GM21723 (cell line): Measurements from ENCODE around the gene TMEM51.

Source experiments
- ATAC-seq: cut with Tn5 transposase; IDR thresholded peaks from one replicate; pipeline ENCODE4 v1.9.1; 2021; ENCODE audit warnings: mild to moderate bottlenecking, moderate library complexity; ENCODE audit not compliant: unreplicated experiment

Gene TMEM51

DNA sequence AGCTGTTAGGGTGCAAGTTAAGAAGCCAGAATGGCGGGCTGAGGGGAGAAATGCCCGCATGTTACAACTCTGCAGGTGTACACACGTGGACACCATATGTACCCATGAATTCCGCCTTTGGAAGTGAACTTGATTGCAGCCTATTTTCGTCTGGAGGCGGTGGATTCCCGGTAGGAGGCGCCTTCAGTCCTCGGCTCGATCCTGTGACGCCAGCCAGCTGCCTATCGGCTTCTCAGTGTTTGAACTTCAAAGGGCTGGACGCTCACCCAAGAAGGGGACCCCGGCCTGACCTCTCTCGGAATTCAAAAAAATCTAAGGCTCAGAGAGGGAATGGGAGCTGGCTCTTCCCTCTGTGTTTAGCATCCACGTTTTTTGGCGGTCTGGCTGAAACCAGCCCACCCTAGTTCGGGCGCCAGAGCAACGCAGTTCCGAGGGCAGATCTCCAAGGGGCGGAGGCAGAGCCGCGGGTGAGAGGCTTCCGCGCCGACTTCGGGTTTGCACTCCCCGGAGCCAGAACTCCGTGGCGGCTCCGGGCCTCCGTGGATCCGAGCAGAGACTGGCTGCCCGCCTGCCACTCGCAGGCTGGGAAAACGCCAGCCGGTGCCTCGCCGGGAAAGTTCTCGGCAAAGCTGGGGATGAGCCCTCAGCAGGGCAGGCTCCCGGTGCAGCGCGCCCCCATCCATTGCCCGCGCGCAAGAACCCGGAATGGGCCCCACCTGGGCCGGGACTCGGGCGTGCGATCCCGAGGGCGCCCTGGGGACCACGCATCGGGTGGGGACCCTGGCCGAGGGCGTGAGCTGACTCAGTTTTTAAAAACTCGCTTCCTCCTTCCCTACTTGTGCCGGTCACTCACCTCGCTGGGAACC lies 996 bp upstream of the TMEM51 start:
- ATAC-seq, result no peak

DNA sequence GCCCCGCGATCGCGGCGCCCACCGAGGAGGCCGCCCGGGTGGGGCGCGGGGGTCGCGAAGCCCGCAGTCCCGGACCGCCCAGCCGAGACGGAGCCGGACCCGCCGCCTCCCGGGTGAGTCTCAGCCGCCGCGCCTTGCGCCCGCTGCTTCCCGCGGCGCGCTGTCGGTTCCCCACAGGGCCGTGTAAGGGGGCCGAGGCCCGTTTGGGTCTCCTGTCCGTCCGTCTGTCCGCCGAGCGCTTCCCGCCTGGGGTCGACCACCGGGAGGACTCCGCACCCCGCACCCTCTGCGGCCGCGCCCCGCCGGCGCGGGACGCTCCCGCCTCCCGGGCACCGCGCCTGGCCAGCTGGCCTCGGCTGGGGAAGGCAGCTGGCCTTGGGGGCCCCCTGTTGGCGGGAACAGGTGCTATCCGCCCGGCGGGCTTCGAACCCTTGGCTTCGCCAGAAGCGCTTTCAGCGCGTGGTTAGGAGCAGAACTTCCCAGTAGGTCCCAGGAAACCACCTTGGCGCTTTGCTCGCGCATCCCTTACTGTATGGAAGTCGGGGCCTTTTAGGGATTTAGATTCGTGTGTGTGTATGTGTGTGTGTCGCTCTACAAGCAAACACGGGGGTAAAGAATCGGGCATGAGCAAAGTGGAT lies 414 bp downstream of the TMEM51 start:
- no peak for ATAC-seq

DNA sequence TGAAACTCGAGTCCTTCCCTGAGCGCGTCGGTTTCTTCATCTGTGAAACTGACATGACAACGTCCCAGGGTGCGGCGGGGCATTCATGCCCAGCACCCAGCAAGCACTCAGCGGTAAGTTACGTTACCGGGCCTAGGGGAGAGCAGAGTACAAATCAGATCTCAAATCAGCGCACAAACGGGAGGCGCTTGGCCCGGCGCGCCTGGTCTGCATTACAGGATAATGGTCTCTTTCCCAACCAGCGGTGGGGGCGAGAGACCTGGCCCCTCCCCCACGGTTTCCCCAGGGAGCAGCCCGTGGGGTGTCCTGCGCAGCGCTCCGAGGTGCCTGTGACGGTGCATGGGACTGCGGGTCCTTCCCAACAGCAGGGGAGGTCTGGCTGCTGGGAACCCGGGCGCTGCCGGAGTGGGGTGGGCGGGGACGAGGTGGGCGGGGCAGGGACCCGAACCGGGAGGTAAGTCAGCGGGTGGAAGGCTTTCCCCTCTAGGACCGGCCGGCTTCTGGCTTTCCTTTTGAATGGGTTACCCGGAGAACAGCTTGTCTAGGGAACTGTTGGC lies 1.0 kb downstream of the TMEM51 start:
- no peak for ATAC-seq

DNA sequence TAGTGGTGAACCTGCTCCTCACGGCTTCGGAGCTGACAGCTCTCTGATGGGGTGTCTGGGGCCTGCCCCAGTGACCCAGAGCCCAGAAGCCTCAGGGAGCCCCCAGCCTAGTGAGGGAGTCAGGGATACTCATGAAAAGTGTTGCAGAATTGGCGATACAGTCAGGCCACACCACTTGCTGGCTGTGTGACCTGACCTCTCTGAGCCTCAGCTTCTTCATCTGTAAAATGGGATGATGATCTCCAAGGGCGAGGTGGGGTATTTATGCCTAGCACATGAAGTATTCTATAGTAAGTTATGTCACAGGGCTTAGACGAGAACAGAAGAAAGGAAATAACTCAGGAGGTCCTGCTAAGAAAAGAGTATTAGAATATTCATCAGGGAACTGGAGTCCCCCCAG lies 1.6 kb downstream of the TMEM51 start:
- ATAC-seq, result no peak

DNA sequence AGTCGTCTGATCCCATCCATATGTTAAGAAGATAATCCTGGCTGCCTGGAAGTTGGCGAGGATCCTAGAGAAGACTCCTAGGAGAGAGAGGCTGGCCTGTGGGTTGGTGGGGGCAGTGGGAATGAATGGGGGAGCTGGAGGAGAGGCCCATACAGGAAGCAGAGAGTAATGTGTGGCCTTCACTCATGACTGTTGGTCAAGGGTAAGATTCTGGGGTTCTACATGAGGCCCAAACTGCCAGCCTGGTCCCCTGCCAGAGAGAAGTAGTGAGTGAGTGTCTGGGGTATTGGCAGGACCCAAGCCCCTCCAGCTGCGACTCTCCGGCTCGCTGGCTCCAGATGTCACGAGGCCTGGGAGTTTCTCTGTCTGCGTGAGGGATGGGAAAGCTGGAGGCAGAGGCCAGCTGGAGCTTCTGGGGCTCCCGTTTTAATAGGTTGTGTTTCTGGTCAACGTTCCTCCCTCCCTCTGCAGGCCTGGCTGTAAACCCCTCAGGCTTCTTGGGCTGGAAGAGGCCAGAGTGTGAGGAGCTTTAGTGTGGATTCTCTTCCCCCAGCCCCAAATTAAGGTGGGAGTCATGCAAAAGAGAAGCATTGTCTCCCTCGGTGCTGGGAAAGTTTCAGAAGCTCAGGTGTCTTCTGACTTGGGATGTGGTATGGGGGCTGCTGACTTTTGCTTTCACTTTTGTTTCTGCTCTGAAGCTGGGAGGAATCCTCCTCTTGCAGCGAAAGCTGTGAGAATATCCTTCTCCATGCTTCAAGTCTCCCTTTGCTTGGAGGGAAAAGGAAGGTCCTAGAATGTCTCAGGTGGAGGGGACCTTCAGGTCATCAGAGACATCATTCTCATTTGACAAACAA lies 2.6 kb downstream of the TMEM51 start:
- ATAC-seq, result no peak

DNA sequence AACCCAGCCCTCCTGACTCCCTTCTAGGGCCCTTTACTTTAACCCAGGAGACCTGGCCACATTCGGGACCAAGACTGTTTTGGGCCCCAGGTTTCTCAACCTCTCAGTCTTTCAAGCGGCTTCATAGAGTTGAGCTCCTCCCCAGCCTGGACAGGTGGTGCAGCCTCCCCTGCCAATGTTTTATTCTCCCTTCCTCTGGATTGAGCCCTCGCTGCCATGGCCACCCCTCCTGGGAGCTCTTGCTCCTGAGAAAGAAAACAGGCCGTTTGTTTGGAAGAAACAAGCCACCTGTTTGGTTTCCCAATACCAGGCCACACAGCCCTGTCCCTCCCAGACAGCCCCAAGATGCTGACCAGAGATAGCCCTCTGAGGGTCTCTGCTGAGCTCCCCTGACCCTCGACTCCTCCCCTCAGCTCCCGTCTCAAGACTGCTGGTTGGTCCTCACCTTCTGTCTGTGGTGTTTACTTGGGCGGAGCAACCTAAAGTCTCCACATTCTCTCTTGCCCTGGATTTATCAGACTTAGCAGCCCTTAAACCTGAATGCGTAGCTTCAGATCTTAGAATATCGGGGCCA lies 3.3 kb downstream of the TMEM51 start:
- no peak for ATAC-seq

DNA sequence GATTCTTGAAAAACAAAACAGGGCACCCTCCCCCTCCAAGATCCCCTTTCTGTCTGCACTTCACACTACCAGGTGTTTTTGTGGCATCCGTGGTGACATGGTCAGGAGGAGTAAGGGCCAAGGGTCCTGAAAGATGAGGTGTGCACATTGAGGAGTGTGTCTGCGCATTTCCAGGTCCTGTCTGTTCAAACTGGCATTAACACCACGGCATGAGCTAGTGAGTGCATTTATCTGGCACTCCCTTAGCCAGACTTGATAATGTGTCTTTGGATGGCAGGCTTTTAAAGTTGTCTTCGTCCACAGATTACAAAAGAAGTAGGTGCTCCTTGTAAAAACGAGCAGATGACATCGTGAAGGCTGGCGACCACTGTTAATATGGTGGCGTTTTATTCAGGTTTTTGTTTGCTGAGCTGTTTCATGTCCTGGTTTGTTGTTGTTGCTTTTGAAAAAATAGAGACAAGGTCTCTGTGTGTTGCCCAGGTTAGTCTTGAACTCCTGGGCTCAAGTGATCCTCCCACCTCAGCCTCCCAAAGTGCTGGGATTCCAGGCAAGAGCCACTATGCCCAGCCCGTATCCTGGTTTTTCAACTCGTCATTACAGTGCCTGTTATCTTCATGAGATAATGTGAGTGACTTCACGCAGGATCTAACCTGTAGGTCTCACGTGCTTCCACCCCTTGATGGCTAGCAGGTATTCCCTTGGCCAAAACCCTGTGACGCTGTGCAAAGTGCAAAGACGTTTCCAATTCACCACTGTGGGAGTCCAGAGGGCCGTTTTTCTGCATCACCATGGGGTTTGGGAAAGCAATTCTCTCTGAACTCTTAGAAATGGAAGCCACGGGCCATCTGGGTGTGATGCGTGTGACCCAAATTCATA lies 4.2 kb downstream of the TMEM51 start:
- ATAC-seq, result no peak

DNA sequence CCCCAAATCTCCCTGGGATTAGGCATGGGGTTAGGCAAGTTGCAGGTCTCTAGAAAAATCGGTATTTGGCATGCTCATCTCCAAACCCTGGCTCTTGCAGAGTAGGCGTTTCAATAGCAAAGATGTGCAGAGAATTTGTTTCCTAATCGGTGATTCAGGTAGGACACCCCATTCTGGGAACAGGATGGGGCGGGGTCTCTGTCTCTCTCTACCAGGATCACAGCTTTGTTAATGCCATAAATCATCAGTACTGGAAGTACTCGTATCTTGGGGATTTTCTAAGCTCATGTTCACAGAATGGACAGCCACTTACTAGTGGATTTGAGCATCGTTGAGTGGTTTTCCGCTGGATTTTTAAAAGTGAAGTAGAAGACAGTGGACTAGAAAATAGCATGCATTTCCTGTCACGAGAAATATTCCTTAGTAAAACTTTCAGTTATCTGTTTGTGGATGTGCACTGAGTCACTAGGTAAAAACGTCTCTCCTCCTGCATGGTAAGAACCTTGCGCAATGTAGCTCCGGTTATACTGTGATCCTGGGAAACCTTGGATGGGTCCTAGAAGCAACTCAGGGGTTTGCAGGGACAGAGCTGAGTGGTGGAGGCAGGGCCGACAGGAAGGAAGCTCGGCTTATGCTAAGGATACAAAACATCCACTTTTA lies 5.1 kb downstream of the TMEM51 start:
- ATAC-seq, result no peak

DNA sequence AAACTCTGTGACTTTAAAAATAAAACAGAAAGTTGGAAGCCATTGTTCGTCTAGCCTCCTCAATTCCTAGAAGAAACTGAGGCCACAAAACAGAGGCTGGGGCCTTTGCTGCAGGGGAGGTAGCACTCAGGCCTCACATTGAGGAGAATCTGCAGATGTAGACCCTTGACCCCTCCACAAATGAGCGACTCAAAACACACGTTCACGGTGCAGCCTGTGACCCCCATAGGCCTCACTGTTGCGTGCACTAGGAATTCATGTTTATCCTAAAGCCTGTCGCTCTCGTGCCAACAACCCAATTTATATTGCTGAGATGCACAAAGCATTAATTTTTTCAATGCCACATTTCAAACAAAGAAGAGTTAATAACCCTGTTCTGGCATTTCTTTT lies 5.6 kb downstream of the TMEM51 start:
- ATAC-seq, result no peak

DNA sequence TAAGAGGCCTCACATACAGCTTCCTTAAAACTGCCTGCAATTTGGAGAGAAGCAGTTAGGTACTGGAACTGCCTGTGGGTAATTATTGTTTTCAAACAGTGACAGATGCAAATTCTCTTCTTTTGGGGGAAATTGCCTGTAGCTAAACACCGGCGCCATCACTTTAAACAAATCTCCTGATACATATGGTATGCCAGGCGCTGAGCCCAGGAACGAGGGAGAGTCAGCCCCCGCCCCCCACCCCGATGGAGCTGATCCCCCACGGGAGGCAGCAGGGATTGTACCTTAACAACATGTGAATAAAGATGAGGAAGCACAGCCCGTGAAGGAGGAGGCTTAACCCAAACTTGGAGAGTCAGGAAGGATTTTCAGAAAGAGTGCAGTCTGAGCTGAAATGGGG lies 7.1 kb downstream of the TMEM51 start:
- no peak for ATAC-seq

DNA sequence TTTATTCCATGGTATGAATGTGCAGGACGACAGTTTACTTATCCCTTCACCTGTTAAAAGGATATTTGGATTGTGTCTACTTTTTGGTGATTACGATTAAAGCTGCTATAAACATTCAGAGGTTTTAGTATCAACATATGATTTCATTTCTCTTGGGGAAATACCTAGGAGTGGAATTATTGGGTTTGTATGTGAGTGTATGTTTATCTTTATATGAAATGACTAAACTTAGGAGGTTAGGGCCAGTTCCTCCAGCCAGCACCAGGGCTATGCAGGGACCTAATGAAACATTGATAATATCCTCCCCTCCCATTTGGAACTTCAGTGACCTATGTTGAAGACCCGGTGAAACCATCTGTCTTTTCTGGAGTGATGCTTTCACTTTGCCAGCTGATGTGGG lies 13.8 kb downstream of the TMEM51 start:
- ATAC-seq, result no peak

DNA sequence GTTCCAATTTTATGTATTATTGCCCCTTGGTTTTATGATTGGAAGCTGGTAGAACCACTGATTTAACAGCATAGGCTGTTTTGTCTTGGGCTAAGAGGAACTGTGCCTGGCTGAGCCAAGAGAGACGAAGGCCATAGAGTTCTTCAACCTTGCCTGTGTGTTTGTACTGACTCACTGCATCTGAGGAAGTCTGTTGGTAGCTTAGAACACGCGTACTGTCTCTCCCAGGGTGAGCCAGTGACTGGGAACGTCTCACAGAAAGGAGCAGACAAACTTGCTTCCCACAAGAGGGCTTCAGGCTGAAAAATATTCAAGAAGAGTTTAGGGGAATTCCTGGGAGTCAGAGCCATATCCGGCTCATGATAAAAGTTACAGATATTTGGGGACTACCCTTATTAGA lies 14.9 kb downstream of the TMEM51 start:
- ATAC-seq, result no peak

DNA sequence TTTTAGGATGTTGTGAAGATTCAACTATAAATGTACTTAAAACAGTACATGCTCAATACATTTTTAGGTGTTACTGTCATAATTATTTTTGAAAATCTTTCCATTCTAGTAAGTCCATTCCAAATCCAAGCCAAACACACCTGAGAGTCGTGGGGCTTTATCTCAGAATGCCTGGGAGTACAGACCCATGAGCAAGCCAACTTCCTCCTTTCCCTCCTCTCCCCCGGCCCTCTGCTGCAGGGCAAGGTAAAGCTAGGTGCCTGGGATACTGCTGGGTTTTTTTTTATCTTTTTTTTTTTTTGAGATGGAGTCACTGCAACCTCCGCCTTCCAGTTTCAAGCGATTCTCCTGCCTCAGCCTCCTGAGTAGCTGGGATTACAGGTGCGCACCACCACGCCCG lies 16.5 kb downstream of the TMEM51 start:
- ATAC-seq, result no peak

DNA sequence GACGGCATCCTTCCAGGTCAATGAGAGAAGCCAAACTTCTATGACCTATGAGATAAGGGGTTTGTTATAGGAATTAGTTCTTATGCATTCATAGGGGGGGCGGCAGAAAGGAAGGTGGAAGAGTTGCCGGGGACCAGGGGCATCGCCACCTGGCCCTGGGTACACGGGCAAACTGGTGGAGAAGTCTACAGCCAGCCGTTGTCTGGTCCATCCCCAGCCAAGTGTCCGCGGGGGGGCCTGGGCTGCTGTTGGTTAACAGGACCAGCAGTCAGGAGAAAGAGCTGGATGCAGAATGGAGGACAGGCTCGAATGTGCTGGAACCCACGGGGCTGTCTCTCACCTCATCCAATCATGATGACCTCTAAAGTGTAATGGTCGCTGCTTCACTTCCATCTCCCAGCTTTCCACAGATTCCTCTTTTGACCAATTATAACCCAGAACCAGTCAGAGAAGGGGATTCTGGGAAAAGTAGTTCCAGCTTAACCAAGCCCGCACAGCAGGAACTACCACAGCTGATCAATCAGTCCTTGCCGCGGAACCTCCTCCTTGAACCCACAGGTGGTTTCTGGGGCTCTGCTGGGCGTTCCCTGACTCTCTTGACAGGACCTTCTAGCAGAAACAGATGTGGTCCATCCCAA lies 17.8 kb downstream of the TMEM51 start:
- ATAC-seq, result no peak

DNA sequence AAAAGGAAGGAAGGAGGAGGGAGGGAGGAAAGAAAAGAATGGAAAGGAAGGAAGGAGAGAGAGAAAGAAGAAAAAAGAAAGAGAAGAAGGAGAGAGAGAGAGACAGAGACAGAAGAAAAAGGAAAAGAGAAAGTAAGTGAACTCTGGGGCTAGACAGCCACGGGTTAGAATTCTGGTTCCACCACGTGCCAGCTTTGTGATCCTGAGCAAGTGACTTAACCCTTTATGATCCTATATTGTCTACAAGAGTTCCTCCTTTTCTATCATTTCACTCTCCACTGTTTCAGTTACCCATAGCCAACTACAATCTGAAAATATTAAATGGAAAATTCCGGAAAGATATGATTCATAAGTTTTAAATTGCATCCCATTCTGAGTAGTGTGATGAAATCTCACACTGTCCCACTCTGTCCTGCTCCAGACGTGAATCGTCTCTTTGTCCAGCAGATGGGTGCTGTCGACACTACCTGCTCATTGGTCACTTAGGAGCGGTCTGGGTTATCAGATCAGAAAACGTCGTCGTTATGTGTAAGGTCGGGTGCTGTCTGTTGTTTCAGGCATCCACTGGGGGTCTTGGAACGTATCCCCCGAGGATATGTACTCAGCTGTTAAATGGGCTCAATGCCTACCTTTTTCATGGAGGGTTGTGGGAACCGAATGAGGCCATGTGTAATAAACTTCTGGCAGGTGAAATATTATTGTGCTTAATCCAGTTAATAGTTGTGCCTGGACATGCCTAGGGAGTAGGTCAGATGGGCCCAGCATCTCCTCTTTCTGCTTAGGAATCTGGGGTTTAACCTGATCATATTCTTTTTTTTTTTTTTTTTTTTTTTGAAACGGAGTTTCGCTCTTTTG lies 19.1 kb downstream of the TMEM51 start:
- ATAC-seq, result no peak

DNA sequence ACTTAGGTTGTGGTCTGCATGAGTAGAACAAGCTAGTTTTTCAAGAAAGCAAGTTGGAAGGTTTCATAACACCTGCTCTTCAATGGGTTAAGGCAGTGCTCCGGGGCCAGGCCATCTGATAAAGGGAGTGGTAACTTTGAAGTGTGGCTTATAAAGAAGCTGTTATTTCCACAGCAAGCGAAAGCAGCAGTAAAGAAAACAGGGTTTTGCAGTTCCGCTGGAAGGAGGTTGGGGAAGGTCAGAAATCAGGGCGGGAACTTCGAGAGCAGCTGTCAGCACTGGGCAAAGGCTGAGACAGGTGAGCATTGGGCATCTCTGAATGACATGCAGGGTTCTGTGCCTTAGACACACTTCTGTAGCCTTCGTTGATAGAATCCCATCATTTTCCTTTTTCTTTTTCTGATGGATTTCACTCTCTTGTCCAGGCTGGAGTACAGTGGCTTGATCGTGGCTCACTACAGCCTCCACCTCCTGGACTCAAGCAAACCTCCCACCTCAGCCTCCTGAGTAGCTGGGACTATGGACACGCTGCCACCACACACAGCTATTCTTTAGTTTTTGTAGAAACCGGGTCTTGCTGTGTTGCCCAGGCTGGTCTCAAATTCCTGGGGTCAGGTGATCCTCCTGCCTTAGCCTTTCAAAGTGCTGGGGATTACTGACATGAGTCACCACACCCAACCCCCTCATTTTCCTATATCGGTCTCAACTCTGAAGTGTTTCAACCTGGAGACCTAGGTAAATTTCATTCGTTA lies 20.5 kb downstream of the TMEM51 start:
- ATAC-seq, result no peak

DNA sequence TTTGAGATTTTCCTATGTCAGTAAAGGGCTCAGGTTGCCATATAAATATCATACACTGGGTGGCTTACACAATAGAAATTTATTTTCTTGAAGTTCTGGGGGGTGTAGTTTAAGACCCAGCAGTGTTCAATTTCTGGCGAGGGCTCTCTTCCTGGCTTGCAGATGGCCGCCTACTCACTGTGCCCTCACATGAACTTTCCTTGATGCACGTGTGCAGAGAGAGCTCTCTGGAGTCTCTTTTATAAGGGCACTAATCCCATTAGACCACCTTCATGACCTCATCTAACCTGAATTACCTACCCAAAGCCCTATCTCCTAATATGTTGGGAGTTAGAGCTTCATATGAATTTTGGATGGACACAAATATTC lies 21.1 kb downstream of the TMEM51 start:
- ATAC-seq, result no peak
